ENCODE results near the gene SPACA7. TPM values are rescaled to one million over a fixed set of nuclear protein-coding genes. Genes with fewer than 3 reads are reported as not detected.

SPACA7 gene
- total RNA-seq, 3 donors from 2014 or later (not counting 1 experiment from before 2014, with no cell fraction given), result not detected

GRCh38 chr13:112342841-112343361 lies 33.3 kb upstream of the SPACA7 start:
- 86% methylated on average over 50 of the region's 50 CpGs for WGBS (ENCODE audit: insufficient coverage)
- no peak for ATAC-seq
- H3K4me3 ChIP-seq (ENCODE audit: low read length), result no peak overlapping the region
- Mint-ChIP-seq H3K27me3 (ENCODE audit: low read depth in 2 of 2) (peaks cover 10 to 35% of the 10 kb centered on the region in 2 donors), H3K4me3 (no peak overlapping the region), H3K27ac (no peak overlapping the region), H3K4me1 (no peaks in the 10 kb centered on the region), H3K36me3 (no peaks in the 10 kb centered on the region), H3K9me3 (no peaks in the 10 kb centered on the region)
- H3K36me3 ChIP-seq (ENCODE audit: control insufficient read depth, insufficient read depth, low read length), result no peaks in the 10 kb centered on the region
- no peaks in the 10 kb centered on the region for H3K9me3 ChIP-seq (ENCODE audit: control insufficient read depth, insufficient read depth, low read length)
- H3K27ac ChIP-seq (ENCODE audit: low read length), result no peak overlapping the region
- no peaks in the 10 kb centered on the region for H3K27me3 ChIP-seq (ENCODE audit: control insufficient read depth, insufficient read depth, low read length)
- DNase-seq, result no peak
- H3K4me1 ChIP-seq (ENCODE audit: control insufficient read depth, insufficient read depth, low read length), result no peaks in the 10 kb centered on the region
- TF ChIP-seq CTCF (IDR thresholded peaks at IDR 0.05), result no peak
- intact Hi-C loops (cut with micrococcal nuclease), result no loop called here

GRCh38 chr13:112343591-112343990 lies 32.6 kb upstream of the SPACA7 start:
- Mint-ChIP-seq H3K9me3 (no peaks in the 10 kb centered on the region), H3K36me3 (no peaks in the 10 kb centered on the region), H3K27me3 (ENCODE audit: low read depth in 2 of 2) (peaks cover 14 to 35% of the 10 kb centered on the region in 2 donors), H3K27ac (no peak overlapping the region), H3K4me3 (no peak overlapping the region), H3K4me1 (no peaks in the 10 kb centered on the region)
- ATAC-seq, result no peak
- Histone ChIP-seq H3K27me3 (ENCODE audit: control insufficient read depth, insufficient read depth, low read length) (no peaks in the 10 kb centered on the region), H3K27ac (ENCODE audit: low read length) (no peak overlapping the region), H3K9me3 (ENCODE audit: control insufficient read depth, insufficient read depth, low read length) (no peaks in the 10 kb centered on the region), H3K4me1 (ENCODE audit: control insufficient read depth, insufficient read depth, low read length) (no peaks in the 10 kb centered on the region), H3K36me3 (ENCODE audit: control insufficient read depth, insufficient read depth, low read length) (no peaks in the 10 kb centered on the region), H3K4me3 (ENCODE audit: low read length) (no peak overlapping the region)
- no peak for DNase-seq
- intact Hi-C loops (cut with micrococcal nuclease), result no loop called here
- no peak for TF ChIP-seq CTCF (IDR thresholded peaks at IDR 0.05)
- 85% methylated on average over 25 of the region's 25 CpGs for WGBS (ENCODE audit: insufficient coverage)

- no peak overlapping the region for H3K4me3 Mint-ChIP-seq
- H3K36me3 Mint-ChIP-seq, result no peaks in the 10 kb centered on the region
- H3K9me3 Mint-ChIP-seq, result no peaks in the 10 kb centered on the region
- no peaks in the 10 kb centered on the region for H3K36me3 ChIP-seq (ENCODE audit: control insufficient read depth, insufficient read depth, low read length)
- no peaks in the 10 kb centered on the region for H3K27me3 ChIP-seq (ENCODE audit: control insufficient read depth, insufficient read depth, low read length)
- WGBS (ENCODE audit: insufficient coverage), result 55% methylated on average over 7 of the region's 7 CpGs
- no peak overlapping the region for H3K4me3 ChIP-seq (ENCODE audit: low read length)
- no peaks in the 10 kb centered on the region for H3K9me3 ChIP-seq (ENCODE audit: control insufficient read depth, insufficient read depth, low read length)
- intact Hi-C loops (cut with micrococcal nuclease), result no loop called here
- DNase-seq (no peak), ATAC-seq (no peak)
- TF ChIP-seq CTCF (IDR thresholded peaks at IDR 0.05), result no peak
- H3K27ac Mint-ChIP-seq, result no peak overlapping the region
- no peaks in the 10 kb centered on the region for H3K4me1 Mint-ChIP-seq
- peaks cover 23 to 35% of the 10 kb centered on the region in 2 donors for H3K27me3 Mint-ChIP-seq (ENCODE audit: low read depth in 2 of 2)
- no peak overlapping the region for H3K27ac ChIP-seq (ENCODE audit: low read length)
- H3K4me1 ChIP-seq (ENCODE audit: control insufficient read depth, insufficient read depth, low read length), result no peaks in the 10 kb centered on the region
Measured at GRCh38 chr13:112345826-112346172, 30.4 kb upstream of the SPACA7 start.

- Histone ChIP-seq H3K4me1 (ENCODE audit: control insufficient read depth, insufficient read depth, low read length) (no peaks in the 10 kb centered on the region), H3K27me3 (ENCODE audit: control insufficient read depth, insufficient read depth, low read length) (no peaks in the 10 kb centered on the region), H3K4me3 (ENCODE audit: low read length) (no peak overlapping the region), H3K9me3 (ENCODE audit: control insufficient read depth, insufficient read depth, low read length) (no peaks in the 10 kb centered on the region), H3K27ac (ENCODE audit: low read length) (no peak overlapping the region), H3K36me3 (ENCODE audit: control insufficient read depth, insufficient read depth, low read length) (no peaks in the 10 kb centered on the region)
- no peak overlapping the region for H3K27ac Mint-ChIP-seq
- TF ChIP-seq CTCF (IDR thresholded peaks at IDR 0.05), result no peak
- H3K9me3 Mint-ChIP-seq, result no peaks in the 10 kb centered on the region
- no peaks in the 10 kb centered on the region for H3K4me1 Mint-ChIP-seq
- H3K27me3 Mint-ChIP-seq (ENCODE audit: low read depth in 2 of 2), result peaks cover 23 to 40% of the 10 kb centered on the region in 2 donors
- 13% methylated on average over 22 of the region's 22 CpGs for WGBS (ENCODE audit: insufficient coverage)
- ATAC-seq (no peak), DNase-seq (no peak)
- intact Hi-C loops (cut with micrococcal nuclease), result no loop called here
- no peak overlapping the region for H3K4me3 Mint-ChIP-seq
- H3K36me3 Mint-ChIP-seq, result no peaks in the 10 kb centered on the region
Measured at GRCh38 chr13:112346173-112346898, 29.8 kb upstream of the SPACA7 start.
